Placental pericyte (primary cell): ENCODE measurements around the gene PIANP. TPM values are rescaled to one million over a fixed set of nuclear protein-coding genes. Genes with fewer than 3 reads are reported as not detected.

Experiments used
- small RNA-seq: library from RNA; depleted of rRNA; stranded (forward); fragments of <200 nt; gene quantifications from one replicate; pipeline ENCODE3, GENCODE V24; 2012; ENCODE audit warnings: low replicate concordance
- total RNA-seq: library from RNA; depleted of rRNA; stranded (reverse); fragments of >200 nt; gene quantifications from 2 replicates; pipeline ENCODE4 v1.2.3, GENCODE V29; 2012

Gene PIANP, protein sequence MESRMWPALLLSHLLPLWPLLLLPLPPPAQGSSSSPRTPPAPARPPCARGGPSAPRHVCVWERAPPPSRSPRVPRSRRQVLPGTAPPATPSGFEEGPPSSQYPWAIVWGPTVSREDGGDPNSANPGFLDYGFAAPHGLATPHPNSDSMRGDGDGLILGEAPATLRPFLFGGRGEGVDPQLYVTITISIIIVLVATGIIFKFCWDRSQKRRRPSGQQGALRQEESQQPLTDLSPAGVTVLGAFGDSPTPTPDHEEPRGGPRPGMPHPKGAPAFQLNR
- total RNA-seq: not detected in 2 replicates

DNA sequence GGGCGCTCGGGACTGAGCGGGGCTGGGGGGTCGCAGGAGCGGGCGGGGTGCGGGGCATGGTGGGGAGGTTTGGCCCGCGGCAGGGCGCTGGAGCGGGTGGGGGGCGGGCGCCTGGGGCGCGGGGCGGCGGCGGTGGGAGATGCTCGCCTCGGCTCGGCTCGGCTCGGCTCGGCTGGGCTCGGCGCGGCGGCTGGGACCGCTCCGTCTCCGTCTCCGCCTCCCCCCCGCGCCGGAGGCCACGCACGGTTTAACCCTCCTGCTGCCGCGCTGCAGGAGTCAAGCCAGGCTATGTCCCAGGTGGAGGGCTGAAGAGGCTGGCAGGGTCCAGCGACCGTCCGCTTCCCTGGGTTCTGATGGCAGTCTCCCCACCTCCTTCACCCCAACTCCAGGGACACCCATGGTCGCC lies at the start of gene PIANP:
PIANP (minus strand) TSS at position 170 of the 406 bp plus-strand sequence. CDS start 2,754 bp downstream, outside the sequence.

DNA sequence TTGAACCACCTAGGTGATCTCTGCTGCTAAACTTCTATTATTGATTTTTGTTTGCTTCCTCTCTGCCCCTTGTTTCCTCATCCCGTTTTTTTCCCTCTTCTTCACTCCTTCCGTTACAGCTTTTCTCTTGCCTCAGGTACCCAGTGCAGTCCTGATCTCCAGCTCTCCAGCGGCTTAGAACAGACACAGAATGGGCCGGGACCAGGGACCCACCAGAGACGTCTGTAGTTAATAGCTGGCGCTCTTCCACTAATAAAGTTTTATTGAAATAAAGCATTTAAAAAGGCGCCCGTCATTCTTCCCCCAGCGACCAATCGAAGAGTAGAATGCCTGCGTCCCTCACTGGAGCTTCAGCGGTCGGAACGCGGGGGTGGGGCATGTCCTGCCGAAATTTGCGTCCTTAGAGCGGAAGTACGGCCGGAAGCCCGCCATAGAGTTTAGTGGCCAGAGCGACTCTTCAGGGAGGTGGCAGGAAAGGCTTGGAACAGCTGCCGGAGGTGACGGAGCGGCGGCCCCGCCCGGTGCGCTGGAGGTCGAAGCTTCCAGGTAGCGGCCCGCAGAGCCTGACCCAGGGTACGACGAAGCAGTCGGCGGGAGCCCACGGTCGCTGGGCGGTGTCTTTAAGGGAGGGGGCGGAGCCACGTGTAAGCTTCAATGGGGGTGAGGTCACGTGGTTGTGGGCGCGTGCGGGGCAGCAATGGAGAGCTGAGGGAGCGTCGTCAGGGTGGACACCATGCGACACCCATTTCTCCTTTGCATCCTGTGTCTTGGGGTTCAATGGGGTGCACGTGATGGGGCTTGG lies 23.2 kb upstream of the PIANP start, which contains the start of gene COPS7A:
COPS7A (plus strand) TSS at position 440 of the 802 bp plus-strand sequence. CDS start 611 bp downstream, outside the sequence.

DNA sequence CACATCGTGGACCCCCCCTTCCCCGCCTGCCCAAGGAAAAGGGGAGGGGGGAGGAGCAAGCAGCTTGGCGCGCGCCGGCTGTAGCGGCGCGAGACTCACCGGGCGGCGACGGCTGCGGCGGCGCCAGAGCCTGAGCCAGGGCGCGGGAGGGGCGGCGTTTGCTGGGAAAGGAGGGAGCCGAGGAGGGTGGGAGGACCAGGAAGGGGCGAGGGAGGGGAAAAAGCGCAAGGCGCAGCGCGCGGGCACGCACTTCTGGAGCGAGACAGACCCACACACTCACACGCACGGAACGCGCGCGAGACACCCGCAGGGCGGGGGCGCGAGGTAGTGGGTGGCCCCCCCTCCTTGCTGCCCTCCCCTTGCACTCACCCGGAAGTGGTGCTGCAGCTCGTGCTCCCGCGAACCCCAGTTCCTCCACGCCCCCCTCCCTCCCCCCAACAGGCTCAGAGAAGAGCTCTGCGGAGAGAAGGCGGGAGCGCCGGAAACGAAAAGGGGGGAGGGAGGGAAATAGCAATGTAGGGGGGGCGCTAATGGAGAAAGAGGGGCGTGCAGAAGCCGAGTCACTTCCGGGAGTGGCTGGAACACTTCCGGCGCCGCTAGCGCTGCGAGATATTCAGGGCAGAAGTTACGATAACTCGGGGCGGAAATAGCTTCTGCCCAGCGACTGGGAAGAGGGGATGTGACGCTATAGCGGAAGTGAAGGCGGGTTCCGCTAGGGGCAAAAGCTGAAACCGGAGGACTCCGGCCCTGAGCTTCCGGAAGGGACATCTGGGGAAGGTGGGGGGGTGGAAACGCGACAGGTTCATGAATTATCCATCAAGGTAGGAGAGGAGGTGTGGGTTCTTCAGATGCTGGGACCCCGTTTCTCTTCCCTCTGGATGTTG lies 11.4 kb downstream of the PIANP start, which contains the start of gene ZNF384:
ZNF384 (minus strand) TSS at position 377 of the 884 bp plus-strand sequence. CDS start 9,855 bp downstream, outside the sequence.

DNA sequence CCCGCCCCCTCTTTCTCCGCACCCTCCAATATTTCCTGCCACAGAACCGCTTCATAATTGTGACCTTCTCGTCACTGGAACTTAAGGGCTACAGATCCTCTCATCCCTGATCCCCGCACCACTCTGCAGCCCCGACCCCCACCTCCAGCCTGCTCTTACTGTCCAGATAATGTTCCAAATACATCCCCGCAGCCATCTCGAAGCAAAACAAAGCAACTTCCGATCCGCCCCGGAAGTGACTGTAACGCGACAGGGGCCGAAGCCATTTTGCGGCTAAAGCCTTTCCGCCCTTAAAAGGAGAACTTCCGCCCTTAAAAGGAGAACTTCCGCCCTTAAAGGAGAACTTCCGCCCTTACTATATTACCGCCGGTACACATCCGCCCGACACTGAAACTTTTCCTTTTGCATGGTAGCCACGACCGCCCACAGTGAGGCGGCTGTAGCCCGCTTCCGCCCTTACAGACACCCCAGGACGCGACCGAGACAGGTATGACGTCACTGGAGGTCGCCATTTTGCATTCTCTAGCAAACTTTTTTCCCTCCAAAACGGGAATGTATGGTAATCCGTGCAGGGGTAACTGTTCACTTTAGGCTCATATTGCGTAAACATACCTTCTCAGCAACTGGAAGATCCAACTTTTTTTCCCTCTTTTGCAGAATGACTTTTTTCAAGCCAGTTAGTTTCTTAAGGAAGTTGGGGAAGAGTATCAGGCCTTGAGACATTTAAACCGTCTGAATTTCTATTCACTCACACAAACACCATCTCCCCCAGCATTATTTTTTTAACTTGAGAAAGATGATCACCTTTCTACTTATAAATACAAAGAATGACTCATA lies 37.5 kb downstream of the PIANP start, which contains the start of gene ING4:
ING4 (minus strand) TSS at position 214 of the 837 bp plus-strand sequence; CDS start at position 196, 18 bp downstream.

DNA sequence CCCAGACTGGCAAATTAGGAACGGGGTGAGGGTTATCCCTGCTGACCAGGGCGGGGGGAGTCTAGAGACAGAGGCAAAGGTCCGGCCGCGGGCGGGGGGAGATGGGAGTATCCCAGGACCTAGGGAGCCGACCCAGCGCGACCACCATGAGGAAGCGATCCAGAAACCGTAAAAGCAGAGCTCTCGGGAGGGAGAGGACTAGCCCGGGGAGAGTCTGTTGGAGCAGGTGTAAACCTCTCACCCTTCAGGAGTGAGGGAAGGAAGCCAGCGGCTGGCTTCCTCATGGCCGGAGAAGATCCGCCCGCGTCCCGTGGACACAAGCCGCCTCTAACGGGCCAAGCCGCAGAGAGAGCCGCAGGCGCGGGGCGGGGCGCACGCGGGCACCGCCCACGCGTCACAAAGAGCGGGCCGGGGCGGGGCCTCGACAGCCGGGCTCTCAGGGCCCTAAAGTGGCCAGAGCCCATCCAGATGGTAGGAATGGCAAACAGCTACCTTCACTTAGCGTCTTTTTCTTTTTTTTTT lies 53.5 kb downstream of the PIANP start, which contains the start of gene ACRBP:
ACRBP (minus strand) TSS at position 350 of the 522 bp plus-strand sequence; CDS start at position 284, 66 bp downstream.

Small RNA genes lying within 50 kb of the gene (small RNA-seq; reads per million reads assigned to genes)
- gene RNU6-781P: not detected

Other genes starting within 250 kb of the PIANP start
- gene TAPBPL, start 248.8 kb downstream of the PIANP start, total RNA-seq: 8.6 and 26.5 TPM in 2 replicates
- gene VAMP1, start 230.1 kb downstream of the PIANP start, total RNA-seq: 2.1 and 3.9 TPM in 2 replicates
- 71.2 and 74.8 TPM in 2 replicates for gene MRPL51, start 207.6 kb downstream of the PIANP start, total RNA-seq
- 23.4 and 117 TPM in 2 replicates for gene NCAPD2, start 206.7 kb downstream of the PIANP start, total RNA-seq
- gene GAPDH, start 166.3 kb downstream of the PIANP start, total RNA-seq: 8,063 and 8,320 TPM in 2 replicates
- gene IFFO1, start 144.8 kb downstream of the PIANP start, total RNA-seq: 10.5 and 18.9 TPM in 2 replicates
- 19.0 and 41.5 TPM in 2 replicates for gene NOP2, start 132.5 kb downstream of the PIANP start, total RNA-seq
- 239 and 306 TPM in 2 replicates for gene CHD4, start 93.4 kb downstream of the PIANP start, total RNA-seq
- not detected in 2 replicates for gene LPAR5, start 64.9 kb downstream of the PIANP start, total RNA-seq
- gene ACRBP, start 53.4 kb downstream of the PIANP start, total RNA-seq: under 0.01 and 0.14 TPM in 2 replicates
- gene ING4, start 37.7 kb downstream of the PIANP start, total RNA-seq: 23.2 and 64.3 TPM in 2 replicates
- 30.6 and 31.5 TPM in 2 replicates for gene ZNF384, start 11.4 kb downstream of the PIANP start, total RNA-seq
- 82.7 and 104 TPM in 2 replicates for gene COPS7A, start 23.2 kb upstream of the PIANP start, total RNA-seq
- gene MLF2, start 52.3 kb upstream of the PIANP start, total RNA-seq: 144 and 234 TPM in 2 replicates
- gene PTMS, start 65.5 kb upstream of the PIANP start, total RNA-seq: 113 and 199 TPM in 2 replicates
- 0.22 and 0.29 TPM in 2 replicates for gene LAG3, start 71.7 kb upstream of the PIANP start, total RNA-seq
- gene CD4, start 88.7 kb upstream of the PIANP start, total RNA-seq: 0.57 and 1.1 TPM in 2 replicates
- 1.1 TPM in 2 replicates for gene GPR162, start 121.0 kb upstream of the PIANP start, total RNA-seq
- 83.3 and 146 TPM in 2 replicates for gene P3H3, start 127.6 kb upstream of the PIANP start, total RNA-seq
- gene GNB3, start 140.1 kb upstream of the PIANP start, total RNA-seq: 2.0 and 6.2 TPM in 2 replicates
- 0.66 and 43.2 TPM in 2 replicates for gene CDCA3, start 150.5 kb upstream of the PIANP start, total RNA-seq
- gene USP5, start 151.3 kb upstream of the PIANP start, total RNA-seq: 64.3 and 117 TPM in 2 replicates
- 386 and 739 TPM in 2 replicates for gene TPI1, start 166.7 kb upstream of the PIANP start, total RNA-seq
- 8.2 and 8.5 TPM in 2 replicates for gene SPSB2, start 172.5 kb upstream of the PIANP start, total RNA-seq
- gene LRRC23, start 204.0 kb upstream of the PIANP start, total RNA-seq: 3.4 and 14.0 TPM in 2 replicates
- gene ENO2, start 213.8 kb upstream of the PIANP start, total RNA-seq: 8.2 and 9.4 TPM in 2 replicates
- gene ATN1, start 227.1 kb upstream of the PIANP start, total RNA-seq: 15.6 and 17.9 TPM in 2 replicates
- gene RNU7-1, start 243.0 kb upstream of the PIANP start, total RNA-seq: not detected in 2 replicates
- gene C12orf57, start 243.2 kb upstream of the PIANP start, total RNA-seq: 69.3 and 175 TPM in 2 replicates